DND-41 (cell line): ENCODE data around the gene WDR31.

ENCODE experiments used
- CTCF ChIP-seq: IDR thresholded peaks from 2 replicates; pipeline ENCODE4 v1.5.1; 2012; ENCODE audit warnings: borderline replicate concordance, low read length, moderate library complexity, mild to moderate bottlenecking; ENCODE audit not compliant: poor library complexity, severe bottlenecking; ENCODE audit errors: extremely low read depth
- EZH2 ChIP-seq: IDR thresholded peaks from 3 replicates; pipeline ENCODE4 v1.6.1; 2012; ENCODE audit warnings: borderline replicate concordance, low read depth, mild to moderate bottlenecking, moderate library complexity, low read length, inconsistent platforms; ENCODE audit not compliant: severe bottlenecking

GRCh38 chr9:113266174-113266573 lies 73.9 kb downstream of the WDR31 start:
- no peak for TF ChIP-seq CTCF
- TF ChIP-seq EZH2: no peak
